Putamen (tissue), 1 donor: ENCODE measurements around the gene GPR17.
A peak's percentile ranks its signal among the peaks of the same experiment; 100 is the strongest.

Experiments
- DNase-seq: peaks from one replicate; pipeline ENCODE4 v3.0.0-alpha.2; 2016; ENCODE audit warnings: low spot score

GPR17 gene

DNA sequence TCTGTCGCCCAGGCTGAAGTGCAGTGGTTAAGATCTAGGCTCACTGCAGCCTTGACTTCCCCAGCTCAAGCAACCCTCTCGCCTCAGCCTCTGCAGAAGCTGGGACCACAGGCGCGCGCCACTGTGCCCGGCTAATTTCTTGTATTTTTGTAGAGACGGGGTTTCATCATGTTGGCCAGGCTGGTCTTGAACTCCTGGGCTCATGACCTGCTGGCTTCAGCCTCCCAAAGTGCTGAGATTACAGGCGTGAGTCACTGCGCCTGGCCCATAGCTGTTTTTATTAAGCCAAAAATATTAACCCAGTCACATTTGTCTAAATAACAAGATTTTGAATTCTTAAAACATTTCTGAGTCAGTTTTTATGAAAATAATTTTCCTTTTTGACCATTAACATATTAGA lies 49.0 kb downstream of the GPR17 start:
- DNase-seq = no peak

DNA sequence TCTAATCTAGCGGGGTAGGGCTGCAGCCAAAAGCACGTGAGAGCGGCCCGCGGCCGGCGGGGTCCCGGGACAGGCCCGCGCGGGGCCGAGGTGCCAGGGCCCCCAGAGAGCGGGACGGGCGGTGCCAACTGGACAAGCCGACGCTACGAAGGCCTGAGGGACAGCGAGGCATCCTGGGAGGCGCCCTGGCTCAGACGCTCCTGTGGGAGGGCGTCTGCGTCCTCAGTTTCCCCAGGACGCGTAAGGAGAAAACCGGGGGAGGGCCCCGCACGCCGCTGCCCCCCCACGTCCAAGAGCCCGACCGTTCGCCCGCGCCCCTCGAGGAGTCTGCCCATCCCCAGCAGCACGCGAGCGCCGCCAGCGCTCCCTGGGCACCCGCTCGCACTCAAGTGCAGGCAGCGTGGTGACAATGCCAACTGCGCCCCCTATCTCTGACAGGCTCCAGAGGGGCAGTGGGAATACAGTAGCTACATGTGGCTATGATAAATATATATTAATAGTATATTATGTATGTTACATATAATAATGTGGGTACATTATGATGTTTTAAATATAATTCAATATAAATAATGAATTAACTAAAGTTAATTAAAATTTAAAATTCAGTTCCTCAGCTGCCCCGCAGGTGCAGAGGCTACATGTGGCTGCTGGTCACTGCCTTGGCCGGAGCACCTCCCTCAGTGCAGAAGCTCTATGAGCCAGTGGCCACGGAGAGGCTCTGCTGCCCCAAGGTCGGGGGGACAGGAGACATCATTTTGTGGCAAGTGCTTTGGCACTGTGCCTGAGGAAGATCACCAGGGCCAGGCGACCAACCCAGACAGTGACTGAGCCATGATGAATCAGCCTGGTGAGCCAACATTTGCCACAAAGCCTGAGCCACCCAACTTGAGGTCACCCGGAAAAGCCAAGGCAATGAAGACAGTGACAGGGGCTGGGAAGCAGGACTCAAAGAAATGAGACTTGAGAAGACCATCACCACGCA lies 49.8 kb downstream of the GPR17 start:
- peak; percentile 72 for DNase-seq

DNA sequence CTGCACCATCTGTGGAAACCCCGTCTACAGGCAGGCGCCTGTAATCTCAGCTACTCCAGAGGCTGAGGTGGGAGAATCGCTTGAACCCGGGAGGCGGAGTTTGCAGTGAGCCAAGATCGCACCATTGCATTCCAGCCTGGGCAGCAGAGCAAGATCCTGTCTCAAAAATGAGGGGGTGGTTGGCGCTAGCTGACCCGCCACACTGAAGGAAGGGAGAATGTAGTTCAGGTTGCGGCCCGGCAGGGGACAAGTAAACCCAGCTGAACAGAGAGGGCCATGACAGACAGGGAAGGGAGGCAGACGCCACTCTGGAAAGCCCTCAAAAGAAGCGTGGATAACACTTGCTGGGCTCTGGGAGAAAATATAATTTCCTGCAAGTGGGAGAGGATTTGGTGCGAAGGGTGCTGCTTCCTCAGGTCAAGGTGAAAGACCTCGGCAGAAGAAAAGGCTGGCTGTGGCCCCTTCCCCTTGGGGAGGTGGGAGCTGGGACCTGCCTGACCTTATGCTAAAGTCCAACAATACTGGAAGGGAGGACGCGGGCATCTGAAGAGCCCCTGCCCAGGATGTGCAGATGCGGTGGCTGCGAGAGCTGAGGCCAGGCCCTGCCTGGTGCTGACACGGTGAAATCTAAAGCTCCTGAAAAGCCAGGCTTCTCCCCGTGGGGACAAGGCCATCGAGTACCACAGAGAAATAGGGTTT lies 51.7 kb downstream of the GPR17 start:
- no peak for DNase-seq

DNA sequence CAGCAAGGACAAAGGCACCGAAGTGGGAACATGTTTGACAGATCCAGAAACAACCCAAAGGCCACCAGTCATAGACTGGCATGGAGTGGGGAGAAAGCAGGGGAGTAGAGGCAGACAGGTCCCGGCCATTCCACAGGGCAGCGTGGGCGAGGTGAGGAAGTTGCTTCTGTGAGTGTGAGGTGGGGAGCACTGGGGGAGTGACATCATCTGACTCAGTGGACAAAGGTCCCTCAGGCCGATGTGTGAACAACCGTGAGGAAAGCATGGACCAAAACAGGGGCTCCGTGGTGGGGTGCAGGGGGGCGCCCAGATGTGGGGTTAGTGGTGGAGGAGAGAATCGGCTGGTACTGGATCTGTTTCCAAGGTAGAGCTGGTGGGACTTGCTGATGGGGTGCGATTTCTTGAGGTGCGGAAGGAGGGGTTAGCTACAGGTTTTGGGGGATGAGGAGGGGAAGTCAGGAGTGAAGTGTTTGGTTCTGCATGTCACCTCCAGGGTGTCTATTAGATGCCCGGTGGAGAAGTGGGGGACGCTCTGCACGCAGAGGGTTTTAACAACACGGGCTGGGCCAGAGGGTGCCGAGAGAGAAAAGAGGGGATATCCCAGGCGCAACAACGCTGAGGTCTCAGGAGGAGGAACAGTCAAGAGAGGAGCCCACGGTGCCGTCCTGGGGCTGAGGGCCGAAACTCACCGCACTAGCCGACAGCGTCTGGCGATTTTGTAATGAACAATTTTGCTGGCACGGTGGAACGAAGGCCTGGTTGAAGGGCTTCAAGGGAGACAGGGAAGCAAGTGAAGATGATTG lies 52.8 kb downstream of the GPR17 start:
- no peak for DNase-seq

DNA sequence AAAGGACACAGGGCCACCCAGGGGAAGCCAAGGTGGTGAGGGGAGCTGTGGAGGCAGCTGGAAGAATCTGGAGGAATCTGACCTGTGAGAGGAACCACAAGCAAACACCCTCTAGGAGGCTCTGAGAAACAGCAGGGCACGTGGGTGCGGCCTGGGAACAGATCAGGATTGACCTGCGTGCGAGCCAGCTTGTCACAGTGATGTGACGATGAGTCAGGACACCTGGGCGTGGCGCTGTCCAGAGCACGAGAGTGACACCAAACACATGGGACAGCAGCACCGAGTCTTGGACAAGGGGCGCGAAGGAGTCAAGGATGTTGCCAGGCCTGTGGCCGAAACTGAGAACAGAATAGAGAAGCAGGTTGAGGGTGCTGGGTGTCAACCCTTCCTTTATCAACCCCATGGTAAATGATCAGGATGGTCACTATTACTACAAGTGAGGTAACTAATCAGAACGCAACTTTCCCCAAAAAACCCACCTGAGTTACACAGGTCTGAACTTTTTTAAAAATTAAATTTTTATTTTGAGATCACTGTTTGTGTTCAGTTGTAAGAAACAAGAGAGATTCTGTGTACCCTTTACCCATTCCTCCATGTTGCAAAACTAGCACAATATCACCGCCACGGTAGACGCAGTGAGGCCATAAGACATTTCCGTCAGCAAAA lies 54.7 kb downstream of the GPR17 start:
- DNase-seq = no peak

GRCh38 chr2:127701193-127701650 lies 55.3 kb downstream of the GPR17 start, which contains the start of gene SFT2D3:
TSS of gene SFT2D3 (plus strand) at chr2:127701497. CDS start at chr2:127701529, 32 bp downstream.
- DNase-seq = peak; percentile 91

DNA sequence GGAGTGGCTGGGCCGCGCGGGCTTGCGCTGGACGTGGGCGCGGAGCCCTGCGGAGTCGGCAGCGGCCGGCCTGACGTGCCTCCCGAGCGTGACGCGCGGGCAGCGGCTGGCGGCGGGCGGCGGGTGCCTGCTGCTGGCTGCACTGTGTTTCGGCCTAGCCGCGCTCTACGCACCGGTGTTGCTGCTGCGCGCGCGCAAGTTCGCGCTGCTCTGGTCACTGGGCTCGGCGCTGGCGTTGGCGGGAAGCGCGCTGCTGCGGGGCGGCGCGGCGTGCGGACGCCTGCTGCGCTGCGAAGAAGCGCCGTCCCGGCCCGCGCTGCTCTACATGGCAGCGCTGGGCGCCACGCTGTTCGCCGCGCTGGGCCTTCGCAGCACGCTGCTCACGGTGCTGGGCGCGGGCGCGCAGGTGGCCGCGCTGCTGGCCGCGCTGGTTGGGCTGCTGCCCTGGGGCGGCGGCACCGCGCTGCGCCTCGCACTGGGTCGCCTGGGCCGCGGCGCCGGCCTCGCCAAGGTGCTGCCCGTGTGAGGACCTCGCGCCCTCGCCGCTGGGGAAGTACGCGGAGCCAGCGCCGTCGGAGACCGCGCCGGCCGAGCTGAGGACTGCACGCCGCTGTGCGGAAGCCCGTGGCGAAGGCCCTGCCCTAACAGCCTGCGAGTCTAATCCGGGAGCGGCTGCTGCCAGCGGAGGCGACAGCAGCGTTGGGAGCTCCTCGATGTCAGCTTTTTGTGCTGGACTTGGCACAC lies 55.9 kb downstream of the GPR17 start:
- peak; percentile 71 for DNase-seq
